Astrocyte of the cerebellum (primary cell): ENCODE data around the gene AGPAT3.

ENCODE experiments used
- DNase-seq: peaks from one replicate; pipeline ENCODE4 v3.0.0-alpha.2; 2011; ENCODE audit warnings: low read depth
- H3K4me3 ChIP-seq: 2 replicates; pipeline ENCODE4 v1.5.1; 2011; ENCODE audit warnings: mild to moderate bottlenecking, low read depth, low read length, moderate library complexity
- CTCF ChIP-seq: IDR thresholded peaks from 2 replicates; pipeline ENCODE4 v1.5.1; 2012; ENCODE audit warnings: low read length, low read depth, moderate library complexity, mild to moderate bottlenecking; ENCODE audit errors: missing control alignments
- in situ Hi-C: cut with HindIII; loops from 2 replicates; pipeline ENCODE4 v1.10.0; 2017; ENCODE audit warnings: low sequenced_read_pairs

The AGPAT3 gene

GRCh38 chr21:43911015-43911934 lies 46.3 kb downstream of the AGPAT3 start:
- no peak for DNase-seq
- H3K4me3 ChIP-seq: no peak overlapping the region
- no peak for TF ChIP-seq CTCF
- in situ Hi-C loops: loop anchor here (5.0 to 10.0 kb wide), 2 partner anchors 46 to 101 kb away; partner anchors contain the start of genes AGPAT3 and TRAPPC10

- in situ Hi-C loops: loop anchor here (5.0 to 10.0 kb wide), 2 partner anchors 47 to 100 kb away; partner anchors contain the start of genes AGPAT3 and TRAPPC10
- no peak for DNase-seq
- no peak for TF ChIP-seq CTCF
- no peak overlapping the region for H3K4me3 ChIP-seq
Observed at GRCh38 chr21:43911935-43912487, 47.0 kb downstream of the AGPAT3 start.

DNA sequence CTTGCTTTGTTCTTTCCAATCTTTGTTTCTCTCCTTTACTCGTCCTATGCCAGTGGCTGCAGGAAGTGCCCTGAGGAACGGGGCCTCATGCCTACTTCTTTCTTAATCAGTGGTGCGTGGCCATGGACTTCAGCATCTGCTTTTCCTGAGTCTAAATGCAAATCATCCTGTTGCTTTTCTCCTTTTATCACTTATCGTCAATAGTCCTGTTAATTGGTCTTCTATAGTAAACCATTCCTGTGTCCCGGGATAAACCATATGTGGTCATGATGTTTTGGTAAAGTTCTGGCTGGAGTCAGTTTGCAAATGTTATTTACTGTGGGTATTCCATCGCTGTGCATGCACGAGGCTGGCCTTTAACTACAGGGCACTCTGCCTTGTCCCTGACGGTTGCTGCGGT lies 47.5 kb downstream of the AGPAT3 start:
- in situ Hi-C loops: loop anchor here (5.0 to 10.0 kb wide), 2 partner anchors 48 to 100 kb away; partner anchors contain the start of genes AGPAT3 and TRAPPC10
- no peak overlapping the region for H3K4me3 ChIP-seq
- no peak for DNase-seq
- no peak for TF ChIP-seq CTCF

DNA sequence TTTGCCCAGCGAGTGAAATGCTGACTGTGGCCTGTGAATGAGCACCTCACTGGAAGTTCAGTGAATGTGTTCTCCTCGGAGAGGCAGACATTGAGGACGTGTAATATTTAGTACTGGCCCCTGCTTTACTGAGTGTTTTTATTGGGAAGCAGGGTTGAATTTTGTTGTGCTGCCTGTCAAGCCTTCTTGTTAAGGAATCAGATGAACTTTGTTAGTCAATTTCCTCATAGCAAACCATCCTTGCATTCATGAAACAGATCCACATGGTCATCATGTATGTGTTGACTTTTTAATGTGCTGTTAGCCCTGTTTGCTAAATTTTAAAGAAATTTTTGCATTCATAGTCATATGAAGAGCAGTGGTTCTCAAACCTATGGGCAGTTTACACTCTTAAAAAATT lies 47.9 kb downstream of the AGPAT3 start:
- in situ Hi-C loops: loop anchor here (5.0 to 10.0 kb wide), 2 partner anchors 48 to 99 kb away; partner anchors contain the start of genes AGPAT3 and TRAPPC10

DNA sequence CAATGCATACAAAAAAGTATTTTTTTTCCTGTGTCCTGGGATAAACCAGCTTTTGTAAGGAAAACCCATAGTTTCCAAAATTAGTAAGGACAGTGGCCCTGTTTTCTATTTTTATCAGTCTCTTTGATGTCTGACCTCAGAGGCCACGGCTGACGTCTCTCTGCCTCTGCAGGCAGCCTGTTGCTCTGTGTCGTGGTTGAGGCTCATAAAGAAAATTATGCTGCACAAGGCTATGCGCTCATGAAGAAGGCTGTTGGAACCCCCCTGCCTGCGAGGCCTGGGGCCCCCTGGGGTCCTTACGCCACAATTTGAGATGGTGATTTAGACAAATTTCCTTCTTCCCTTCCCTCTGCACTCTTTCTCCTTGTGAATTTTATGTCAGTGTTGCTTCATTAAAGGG lies 48.9 kb downstream of the AGPAT3 start:
- no peak overlapping the region for H3K4me3 ChIP-seq
- in situ Hi-C loops: loop anchor here (5.0 to 10.0 kb wide), 2 partner anchors 49 to 98 kb away; partner anchors contain the start of genes AGPAT3 and TRAPPC10
- peak; percentile 69 for DNase-seq
- TF ChIP-seq CTCF: no peak

More for the DNA sequence above, 47.9 kb downstream of the AGPAT3 start:
- no peak for DNase-seq
- no peak overlapping the region for H3K4me3 ChIP-seq
- TF ChIP-seq CTCF: no peak

- no peak for TF ChIP-seq CTCF
- in situ Hi-C loops: loop anchor here (10.0 kb wide), 1 partner anchor 51 kb away; the partner anchor contains the start of gene AGPAT3
- no peak overlapping the region for H3K4me3 ChIP-seq
- no peak for DNase-seq
Observed at GRCh38 chr21:43916076-43916475, 51.1 kb downstream of the AGPAT3 start.
